Femur (tissue), 1 donor: ENCODE data around the gene TYK2.
"Not testable (repeated sequence)": the region's sequence is repeated elsewhere in the genome, so short reads cannot be mapped to it uniquely, and the experiment has no call there.

Experiments used
- DNase-seq: peaks from one replicate; pipeline ENCODE4 v3.0.0-alpha.2; 2017

TYK2 gene

DNA sequence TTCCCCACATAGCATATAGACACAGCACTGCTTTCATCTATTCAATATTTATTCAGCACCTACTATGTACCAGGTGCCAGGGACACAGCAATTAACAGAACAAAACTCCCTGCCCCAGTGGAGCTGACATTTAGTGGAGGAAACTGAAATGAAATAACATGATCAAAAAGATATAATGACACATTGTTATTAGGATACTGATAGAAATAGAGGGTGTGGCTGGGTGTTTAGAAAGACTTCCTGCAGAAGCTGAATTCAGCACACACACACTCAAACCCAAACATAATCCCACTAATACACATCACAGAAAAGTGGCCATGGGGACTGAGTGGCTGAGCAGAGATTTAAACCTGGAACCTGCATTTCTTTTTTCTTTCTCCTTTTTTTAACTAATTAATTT lies 26.7 kb upstream of the TYK2 start:
- DNase-seq: no peak

DNA sequence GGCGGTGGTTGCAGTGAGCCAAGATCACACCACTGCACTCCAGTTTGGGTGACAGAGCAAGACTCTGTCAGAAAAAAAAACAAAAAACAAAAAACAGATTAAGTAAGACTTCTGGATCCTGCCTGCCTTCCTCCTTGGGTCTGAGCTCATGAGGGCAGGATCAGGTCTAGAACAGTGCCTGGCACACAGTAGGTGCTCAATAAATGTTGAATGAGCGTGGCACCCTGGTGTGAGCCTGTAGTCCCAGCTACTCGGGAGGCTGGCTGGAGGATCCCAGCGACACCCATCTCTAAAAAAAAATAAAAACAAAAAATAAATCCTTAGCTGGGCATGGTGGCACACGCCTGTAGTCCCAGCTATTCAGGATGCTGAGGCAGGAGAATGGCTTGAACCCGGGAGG lies 25.8 kb upstream of the TYK2 start:
- DNase-seq: no peak

DNA sequence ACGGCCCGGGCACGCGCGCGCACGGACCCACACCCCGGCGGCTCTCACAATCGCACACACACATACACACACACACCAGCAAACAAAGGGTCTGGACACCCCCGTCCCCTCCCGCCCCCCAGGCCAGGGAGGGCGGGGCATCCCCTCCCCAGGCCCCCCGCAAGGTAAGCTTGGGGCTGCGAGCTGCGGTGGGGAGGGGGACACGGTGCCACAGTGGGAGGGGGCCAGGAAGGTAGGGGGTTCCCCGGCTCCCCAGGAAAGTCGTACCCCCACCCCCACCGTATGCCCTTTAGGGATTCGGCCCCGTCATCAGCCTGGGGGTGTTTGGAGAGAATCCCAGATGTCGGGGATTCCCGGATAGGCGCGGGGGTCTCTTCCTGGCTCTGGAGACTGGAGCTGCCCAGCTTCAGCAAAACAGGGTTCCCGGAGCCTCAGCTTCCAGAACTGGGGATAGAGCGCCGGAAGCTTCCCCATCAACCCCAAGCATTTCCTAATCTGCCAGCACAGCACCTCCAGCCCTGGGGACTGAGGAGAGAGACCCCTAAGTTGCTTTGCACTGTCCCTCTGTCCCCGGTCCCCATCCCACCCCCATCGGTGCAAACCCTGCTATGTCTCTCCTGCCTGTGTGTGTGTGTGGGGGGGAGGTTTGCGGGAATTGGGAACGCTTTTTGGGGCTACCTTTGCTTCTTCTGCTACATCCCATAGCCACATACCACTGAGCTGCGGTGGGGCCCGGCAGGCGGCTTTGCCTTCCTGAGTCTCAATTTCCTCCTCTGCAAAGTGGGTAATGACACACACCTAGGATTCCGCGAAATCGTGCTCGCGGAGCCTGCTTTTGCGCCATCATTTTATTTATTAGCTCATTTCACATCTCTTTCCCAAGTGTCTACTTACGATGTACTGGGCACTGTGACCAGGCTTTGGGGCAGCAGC lies 24.8 kb upstream of the TYK2 start:
- no peak for DNase-seq

DNA sequence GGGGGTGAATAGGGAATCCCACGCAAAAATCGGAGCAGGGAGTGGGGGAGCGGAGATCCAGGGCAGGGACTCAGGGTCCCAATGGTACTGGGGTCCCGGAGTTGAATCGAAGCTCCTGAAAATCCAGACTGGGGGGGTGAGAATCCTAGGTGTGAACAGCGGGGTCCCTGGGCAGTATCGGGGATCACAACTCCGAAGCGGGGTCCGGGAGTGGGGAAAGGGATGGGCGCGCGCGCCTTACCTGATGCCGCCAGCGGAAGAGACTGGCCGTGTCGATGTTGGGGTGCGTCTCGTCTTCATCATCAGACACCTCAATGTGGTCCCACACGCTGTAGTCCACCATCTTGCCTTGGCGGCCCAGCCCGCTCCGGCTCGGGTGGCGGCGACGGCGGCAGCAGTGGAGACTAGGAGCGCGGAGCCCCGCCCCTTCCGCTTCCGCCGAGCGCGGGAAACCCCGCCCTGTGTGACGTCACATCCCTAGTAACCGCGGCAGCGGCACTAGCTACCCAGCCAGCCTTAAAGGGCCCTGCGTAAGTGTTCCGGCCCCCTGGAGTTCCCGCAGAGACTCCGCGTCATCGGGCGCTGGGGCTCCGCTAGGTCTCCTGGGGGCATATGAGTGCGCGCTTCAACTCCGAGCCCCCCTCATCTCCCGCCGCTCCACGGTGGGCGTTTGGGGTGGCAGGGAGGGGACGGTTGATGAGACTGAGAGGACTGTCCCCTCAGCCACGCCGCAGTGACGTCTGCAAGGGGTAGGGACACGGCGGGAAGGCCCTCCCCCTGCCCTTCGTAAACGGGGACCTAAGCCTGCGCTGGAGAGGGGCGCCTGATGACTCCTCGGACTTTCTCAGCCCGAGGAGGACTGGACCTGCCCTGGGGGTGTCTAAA lies 23.0 kb upstream of the TYK2 start, which contains the start of gene CDC37:
Gene CDC37, minus strand, starts transcription at position 406 of the 885 bp plus-strand sequence. Its CDS starts 63 bp downstream, at position 343.
- DNase-seq: peak; percentile 98

DNA sequence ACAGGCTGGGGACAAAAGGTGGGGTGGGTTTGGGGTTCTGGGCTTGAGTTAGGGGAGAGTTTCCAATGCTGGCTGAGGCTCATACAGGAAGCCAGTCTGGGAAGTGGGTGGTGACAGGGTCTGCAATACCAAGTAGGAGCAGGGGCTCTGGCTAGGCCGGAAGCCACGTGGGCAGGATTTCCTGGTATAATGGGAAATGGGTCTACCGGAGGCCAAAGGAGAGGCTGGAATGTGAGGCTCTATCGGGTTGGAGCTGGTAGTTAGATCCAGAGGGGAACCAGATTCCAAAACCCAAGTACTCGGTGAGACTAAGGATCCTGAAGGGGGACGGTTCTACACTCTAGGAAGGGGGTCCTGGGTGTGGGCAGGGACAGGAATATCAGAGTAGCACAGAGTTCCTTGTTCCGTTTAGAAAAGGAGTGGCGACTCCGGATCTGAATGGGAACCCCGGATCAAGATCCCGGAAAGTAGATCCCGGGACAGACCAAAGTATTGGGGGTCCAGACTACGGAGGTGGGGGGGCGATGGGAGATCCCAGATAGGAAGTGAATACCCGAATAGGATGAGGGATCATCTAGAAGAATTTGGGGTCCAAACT lies 22.2 kb upstream of the TYK2 start:
- DNase-seq: peak; percentile 58

DNA sequence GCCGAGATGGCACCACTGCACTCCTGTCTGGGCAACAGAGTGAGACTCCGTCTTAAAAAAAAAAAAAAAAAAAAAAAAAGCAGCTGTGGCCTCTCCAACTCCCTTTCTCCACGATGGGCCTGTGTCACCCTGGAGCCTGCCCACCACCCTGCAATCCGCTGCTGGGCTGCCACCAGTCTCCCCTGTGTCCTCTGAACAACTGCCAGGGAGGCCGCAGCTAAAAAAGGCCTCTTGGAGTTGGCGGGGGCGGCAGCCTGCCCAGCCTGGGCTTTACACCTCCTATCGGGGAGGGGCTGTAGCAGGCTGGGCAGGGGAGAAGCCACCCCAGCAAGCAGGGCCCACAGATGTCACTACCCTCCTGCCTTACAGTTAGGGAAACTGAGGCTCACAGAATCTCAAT lies 19.5 kb upstream of the TYK2 start:
- DNase-seq: no peak

DNA sequence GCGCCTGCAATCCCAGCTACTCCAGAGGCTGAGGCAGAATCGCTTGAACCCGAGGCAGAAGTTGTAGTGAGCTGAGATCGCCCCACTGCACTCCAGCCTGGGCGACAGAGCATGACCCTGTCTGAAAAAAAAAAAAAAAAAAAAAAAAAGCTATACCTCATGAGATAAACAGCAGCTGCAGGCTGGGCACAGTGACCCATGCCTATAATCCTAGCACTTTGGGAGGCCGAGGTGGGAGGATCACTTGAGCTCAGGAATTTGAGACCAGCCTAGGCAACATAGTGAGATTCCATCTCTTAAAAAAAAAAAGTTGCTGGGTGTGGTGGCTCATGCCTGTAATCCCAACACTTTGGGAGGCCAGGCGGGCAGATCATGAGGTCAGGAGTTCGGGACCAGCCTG lies 19.0 kb upstream of the TYK2 start:
- DNase-seq: not testable (repeated sequence)

DNA sequence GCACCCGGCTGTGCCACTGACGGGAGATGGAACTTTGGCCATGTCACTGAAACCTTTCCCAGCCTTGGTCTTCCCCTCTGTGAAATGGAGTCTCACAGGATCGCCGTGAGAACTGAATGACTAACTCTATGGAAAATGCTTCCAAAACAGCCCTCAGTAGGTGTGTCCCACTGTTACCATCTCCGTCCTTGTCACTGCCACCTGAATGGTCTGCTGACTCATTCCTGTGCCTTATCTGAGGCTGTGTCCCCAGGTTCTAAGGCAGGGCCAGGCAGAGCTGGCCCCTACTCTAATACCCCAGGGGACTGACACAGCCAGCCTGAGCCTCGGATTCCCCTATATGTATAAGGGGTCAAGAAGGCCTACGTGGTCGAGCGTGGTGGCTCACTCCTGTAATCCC lies 18.4 kb upstream of the TYK2 start:
- DNase-seq: no peak

DNA sequence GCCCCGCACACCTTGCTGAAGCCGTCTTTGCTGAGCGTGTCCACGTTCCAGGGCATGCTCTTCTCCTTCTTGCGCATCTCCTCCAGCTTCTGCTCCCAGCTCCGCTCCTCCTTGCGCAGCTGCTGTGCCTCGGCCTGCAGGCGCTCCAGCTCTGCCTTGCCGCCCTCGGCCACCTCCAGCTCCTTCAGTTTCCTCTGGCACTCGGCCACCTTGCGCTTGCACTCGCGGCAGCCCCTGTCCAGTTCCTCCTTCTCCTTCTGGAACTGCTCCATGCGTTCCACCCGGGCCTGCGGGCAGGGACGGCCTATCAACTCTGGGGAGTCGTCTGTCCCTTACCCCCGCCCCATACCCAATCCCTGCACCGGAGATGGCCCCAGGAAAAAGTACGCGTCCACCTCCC lies 15.5 kb upstream of the TYK2 start:
- no peak for DNase-seq

DNA sequence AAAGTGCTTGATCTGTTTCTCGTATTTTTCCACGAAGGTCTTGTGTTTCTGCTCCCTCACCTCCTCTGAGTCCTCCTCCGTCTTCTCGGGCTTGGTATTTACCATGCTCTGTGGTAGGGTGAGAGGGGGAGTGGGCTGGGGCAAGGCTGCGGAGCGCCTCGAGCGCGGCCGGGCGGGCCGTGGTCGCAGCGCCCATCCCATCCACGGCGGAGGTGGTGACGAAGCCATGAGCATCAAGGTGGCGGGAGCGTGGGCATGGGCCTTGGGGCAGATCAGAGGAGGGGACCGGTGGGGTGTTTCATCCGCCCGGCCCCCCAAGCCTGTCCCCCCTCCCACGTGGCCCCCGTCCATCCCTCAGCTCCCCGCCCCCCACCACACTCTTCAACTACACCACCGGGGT lies 15.1 kb upstream of the TYK2 start:
- no peak for DNase-seq

DNA sequence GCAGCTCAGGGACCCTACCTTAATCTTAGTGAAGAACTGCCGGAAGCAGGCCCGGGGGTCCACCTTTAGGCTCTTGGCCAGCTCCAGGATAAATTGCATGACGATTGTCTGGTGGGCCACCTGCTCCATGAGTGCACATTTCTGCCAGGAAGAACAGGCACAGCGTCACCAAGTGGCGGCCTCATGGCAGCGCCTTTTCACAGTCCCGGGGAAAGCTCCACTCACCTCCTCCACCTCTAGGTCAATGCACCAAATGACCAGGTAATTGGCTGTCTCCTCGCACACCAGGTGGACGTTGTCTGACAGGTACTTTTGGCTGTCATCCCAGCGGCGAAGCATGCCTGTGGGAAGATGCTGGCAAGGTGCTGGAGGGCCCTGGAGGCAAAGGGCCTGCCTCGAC lies 14.6 kb upstream of the TYK2 start:
- no peak for DNase-seq

DNA sequence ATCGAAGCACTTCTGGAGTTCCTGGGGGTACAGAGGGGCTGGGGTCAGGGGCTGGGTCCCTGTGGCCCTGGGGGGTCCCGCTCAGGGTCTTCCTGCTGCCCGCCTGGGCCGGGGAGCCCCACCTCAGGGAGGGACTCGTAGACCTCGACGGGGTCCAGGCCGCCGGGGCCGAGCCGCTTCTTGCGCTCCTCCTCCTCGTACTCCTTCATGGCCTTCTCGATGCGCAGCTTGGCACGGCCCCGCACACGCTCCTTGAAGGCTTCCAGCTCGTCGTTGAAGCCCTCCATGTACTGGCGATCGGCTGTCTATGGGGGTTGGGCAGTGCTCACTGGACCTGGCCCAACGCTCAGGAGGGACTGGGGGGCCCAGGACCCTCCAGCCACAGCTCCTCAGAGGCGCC lies 12.8 kb upstream of the TYK2 start:
- DNase-seq: no peak

DNA sequence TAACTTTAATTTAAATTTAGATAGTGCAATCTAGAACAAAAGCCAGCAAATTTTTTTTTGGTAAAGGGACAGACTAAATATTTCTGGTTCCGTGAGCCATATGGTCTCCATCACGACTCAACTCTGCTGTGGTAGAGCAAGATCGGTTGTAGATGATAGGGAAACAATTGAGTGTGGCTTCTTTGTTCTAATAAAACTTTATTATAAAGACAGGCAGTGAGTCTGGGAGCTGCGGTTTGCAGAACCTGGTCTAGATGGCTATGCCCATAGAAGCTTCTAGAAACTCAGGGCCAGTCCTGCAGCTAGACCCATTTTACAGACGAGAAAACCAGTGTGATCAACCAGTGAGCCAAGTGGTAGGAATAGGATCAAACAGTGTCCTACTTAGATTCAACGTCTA lies 11.7 kb upstream of the TYK2 start:
- DNase-seq: no peak

DNA sequence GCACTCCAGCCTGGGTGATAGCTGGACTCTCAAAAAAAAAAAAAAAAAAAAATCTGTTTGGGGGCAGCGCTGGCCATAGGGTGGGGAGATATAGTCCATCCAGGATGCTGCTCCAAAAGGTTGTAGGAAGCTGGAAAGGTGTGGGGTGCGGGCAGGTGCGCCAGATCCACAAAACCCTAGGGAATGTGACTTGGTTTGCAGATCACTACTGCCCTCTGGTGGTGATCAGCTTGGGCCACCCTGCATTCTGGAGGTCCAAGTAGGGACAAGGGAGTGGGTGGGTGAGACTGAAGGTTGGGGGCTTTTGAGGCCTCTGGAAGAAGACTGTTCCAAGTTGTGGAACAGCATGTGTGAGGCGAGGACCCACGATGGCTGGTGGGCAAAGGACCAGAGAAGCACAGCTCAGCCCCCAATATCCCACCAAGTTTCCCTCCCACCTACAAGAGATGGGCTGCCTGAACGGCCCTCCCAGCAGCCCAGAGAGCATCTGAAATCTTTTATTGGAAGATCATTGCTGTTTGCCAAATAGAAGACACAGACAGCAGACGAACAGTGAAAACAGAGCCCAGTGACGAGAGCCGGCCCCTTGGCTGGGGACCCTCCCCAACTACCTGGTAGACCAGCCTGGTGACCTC lies 10.4 kb upstream of the TYK2 start:
- peak; percentile 70 for DNase-seq

DNA sequence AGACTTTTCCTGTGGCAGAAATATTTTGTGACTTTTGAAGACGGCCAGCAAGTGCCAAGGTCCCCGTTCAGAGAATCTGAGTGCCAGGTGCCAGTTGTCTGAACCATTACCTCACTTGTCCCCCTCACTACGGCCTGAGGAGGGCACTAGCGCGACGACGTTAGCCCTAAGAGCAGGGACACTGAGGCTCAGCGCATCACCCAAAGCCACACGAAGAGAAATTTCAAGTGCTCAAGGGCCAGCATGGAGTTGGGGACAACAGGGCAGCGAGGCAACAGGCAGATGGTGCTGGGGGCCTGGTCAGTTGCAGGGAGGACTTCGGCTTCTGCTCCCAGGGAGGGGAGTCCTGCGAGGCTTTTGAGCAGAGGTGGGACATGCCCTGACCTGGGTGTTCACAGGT lies 9.5 kb upstream of the TYK2 start:
- DNase-seq: no peak

DNA sequence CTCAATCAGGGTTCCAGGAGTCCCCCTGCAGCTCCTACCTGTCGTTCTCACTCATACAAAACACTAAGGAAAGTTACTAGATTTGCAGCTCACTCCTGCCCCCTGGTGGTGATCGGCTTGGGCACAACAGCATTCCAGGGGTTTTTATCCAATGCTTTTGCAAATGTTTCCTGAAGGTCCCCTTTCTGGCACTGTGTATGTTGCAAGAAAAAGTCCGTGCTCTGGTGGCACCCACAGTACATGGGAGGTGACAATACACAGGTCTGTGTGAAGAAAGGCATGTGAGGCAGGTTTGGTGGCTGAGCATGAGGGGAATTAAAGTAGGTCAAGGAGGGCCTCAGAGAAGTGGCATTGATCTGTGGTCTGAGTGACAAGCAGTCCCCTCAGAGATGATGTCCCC lies 8.6 kb upstream of the TYK2 start:
- DNase-seq: peak; percentile 89

DNA sequence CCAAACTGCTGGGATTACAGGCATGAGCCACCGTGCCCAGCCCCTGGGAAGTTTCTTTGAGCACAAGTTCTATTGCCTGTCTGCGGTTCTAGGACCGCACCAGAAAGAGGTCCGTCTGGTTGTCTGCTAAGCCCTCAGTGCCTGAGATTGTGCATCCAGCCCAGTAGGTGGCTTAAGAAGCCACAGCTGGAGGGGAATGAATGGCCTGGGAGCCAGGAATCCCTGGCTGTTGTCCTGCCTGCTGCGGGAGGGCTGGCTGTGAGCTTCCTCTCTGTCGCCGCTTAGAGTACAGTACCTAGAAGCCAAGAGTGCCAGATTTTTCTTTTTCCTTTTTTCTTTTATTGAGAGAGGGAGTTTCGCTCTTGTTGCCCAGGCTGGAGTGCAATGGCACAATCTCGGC lies 4.2 kb upstream of the TYK2 start:
- DNase-seq: no peak

DNA sequence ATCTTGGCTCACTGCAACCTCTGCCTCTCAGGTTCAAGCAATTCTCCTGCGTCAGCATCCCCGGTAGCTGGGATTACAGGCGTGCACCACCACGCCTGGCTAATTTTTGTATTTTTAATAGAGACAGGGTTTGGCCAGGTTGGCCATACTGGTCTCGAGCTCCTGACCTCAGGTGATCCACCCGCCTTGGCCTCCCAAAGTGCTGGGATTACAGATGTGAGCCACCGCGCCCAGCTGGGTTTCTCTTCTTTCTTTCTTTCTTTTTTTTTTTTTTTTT lies 2.8 kb upstream of the TYK2 start:
- not testable (repeated sequence) for DNase-seq

DNA sequence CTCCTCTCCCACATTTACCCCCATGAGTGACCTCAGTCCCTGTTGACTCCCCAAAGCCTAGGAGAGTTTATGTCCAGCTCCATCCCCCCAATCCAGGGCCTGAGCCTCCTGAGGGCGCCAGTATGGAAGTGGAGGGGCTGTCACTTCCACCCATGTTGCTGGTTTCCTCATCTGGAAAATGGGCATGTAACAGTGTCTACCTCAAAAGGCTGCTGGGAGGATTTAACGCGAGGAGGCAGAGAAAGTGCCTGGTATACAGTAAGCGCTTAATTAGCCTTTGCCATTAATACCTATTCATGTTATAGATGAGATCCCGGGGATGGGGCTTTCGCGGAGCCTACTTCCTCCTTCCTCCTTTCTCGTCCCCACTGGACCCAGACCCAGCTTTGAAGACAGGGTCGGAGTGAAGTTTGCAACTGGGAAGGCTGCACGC lies 476 bp downstream of the TYK2 start:
- no peak for DNase-seq

DNA sequence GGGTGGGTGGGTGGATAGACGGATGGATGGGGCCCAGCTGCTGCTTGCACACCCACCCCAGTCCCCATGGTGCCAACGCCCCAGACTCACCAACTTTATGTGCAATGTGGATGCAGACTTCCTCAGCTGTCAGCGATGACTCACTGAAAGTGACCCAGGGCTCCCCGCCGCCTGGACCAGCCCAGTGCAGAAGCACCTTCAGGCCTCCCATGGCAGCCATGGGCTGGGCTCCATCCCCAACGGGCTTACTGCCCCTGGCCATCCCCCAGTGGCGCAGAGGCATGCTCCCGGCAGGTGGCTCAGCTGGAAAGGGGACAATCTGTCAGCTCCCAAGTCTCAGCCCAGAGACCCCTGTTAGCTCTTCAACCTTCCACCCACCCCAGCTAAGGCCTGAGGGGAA lies 2.2 kb downstream of the TYK2 start:
- DNase-seq: no peak

DNA sequence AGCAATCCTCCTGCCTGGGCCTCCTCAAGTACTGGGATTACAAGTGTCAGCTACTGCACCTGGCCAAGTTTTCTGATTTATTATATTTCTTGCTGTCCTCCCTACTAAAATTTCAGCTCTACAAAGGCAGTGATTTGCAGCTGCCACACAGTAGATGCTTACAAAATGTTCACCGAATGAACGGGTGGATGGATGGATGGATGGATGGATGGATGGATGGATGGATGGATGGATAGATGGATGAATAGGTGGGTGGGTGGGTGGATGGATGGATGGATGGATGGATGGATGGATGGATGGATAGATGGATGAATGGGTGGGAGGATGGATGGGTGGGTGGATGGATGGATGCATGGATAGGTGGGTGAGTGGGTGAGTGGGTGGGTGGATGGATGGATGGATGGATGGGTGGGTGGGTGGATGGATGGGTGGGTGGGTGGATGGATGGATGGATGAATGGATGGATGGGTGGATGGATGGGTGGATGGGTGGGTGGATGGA lies 3.2 kb downstream of the TYK2 start:
- DNase-seq: not testable (repeated sequence)

DNA sequence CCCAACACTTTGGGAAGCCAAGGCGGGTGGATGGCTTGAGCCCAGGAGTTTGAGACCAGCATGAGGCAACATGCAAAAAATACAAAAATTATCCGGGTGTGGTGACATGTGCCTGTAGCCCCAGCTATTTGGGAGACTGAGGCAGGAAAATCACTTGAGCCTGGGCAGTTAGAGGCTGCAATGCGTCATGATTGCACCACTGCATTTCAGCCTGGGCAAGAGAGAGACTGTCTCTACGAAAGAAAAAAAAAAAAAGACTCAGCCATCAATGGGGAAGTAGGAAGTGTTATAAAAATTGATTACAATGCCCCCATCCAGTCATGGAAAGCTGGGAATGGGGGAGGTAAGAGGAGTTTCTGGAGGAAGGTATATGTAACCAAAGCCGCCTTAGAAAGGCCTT lies 5.4 kb downstream of the TYK2 start:
- no peak for DNase-seq

DNA sequence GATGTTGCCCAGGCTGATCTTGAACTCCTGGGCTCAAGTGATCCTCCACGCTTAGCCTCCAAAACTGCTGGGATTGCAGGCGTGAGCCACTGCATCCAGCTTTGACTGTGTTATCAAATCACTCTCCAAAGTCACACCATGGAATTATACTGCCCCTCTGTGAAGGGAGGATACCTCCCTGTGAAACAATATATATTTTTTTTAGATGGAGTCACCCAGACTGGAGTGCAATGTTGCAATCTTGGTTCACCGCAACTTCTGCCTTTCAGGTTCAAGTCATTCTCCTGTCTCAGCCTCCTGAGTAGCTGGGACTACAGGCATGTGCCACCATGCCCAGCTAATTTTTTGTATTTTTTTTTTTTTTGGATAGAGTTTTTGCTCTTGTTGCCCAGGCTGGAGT lies 7.7 kb downstream of the TYK2 start:
- no peak for DNase-seq
